Calu3 (cell line): Measurements from ENCODE around the gene CRYBA4. TPM values are rescaled to one million over a fixed set of nuclear protein-coding genes. Genes with fewer than 3 reads are reported as not detected.

Experiments used
- BruUV-seq: library from RNA; stranded (reverse); fragments of 400-500 nt; replicated peaks from 2 replicates; lab custom pipeline; 2021; lab: Mats Ljungman, UMichigan
- CTCF ChIA-PET: fragments of 300-600 bp; sonication (Branson Sonifier 250); formaldehyde crosslinking; loops from one replicate; lab custom pipeline; 2022; ENCODE audit warnings: antibody characterized with exemption; lab: Charles Lee
- DNase-seq: peaks from one replicate; pipeline ENCODE4 v3.0.0; 2022
- H3K27ac Mint-ChIP-seq: one replicate; pipeline ENCODE4 v1.8.0; 2022; ENCODE audit warnings: mixed read lengths; ENCODE audit not compliant: unreplicated experiment
- H3K27me3 Mint-ChIP-seq: one replicate; pipeline ENCODE4 v1.8.0; 2022; ENCODE audit warnings: mixed read lengths; ENCODE audit not compliant: unreplicated experiment
- H3K36me3 Mint-ChIP-seq: one replicate; pipeline ENCODE4 v1.8.0; 2022; ENCODE audit warnings: mild to moderate bottlenecking, moderate library complexity, mixed read lengths; ENCODE audit not compliant: insufficient read depth, unreplicated experiment
- H3K4me1 Mint-ChIP-seq: one replicate; pipeline ENCODE4 v1.8.0; 2022; ENCODE audit warnings: mild to moderate bottlenecking, low read depth, mixed read lengths; ENCODE audit not compliant: unreplicated experiment
- H3K4me3 Mint-ChIP-seq: one replicate; pipeline ENCODE4 v1.8.0; 2022; ENCODE audit warnings: mild to moderate bottlenecking, low read depth, moderate library complexity, mixed read lengths; ENCODE audit not compliant: unreplicated experiment
- H3K9me3 Mint-ChIP-seq: one replicate; pipeline ENCODE4 v1.8.0; 2022; ENCODE audit warnings: low read depth, mixed read lengths; ENCODE audit not compliant: unreplicated experiment
- CTCF ChIP-seq: fragments of 200-600 bp; IDR thresholded peaks from one replicate; pipeline ENCODE4 v1.8.0; 2022; ENCODE audit warnings: antibody characterized with exemption; ENCODE audit not compliant: unreplicated experiment
- intact Hi-C: fragments of 100-400 bp; cut with micrococcal nuclease; formaldehyde crosslinking; loops from one replicate; pipeline ENCODE4 v1.10.0; 2022; ENCODE audit not compliant: unreplicated experiment
- total RNA-seq: library from RNA; stranded (reverse); gene quantifications from 2 replicates; pipeline ENCODE4 v1.2.3, GENCODE V29; 2022

CRYBA4 gene
- total RNA-seq, 1 experiment from 2014 or later, result not detected

- CTCF ChIA-PET, result interaction anchor here (0.5 kb wide), 1 partner anchor 25 kb away, joined by 3 read pairs; no protein-coding TSS in a partner anchor
- no peak overlapping the region for H3K27ac Mint-ChIP-seq
- intact Hi-C loops, result no loop called here
- H3K4me3 Mint-ChIP-seq, result no peak overlapping the region
- H3K36me3 Mint-ChIP-seq, result no peaks in the 10 kb centered on the region
- no peak for DNase-seq
- TF ChIP-seq CTCF, result no peak
- H3K4me1 Mint-ChIP-seq, result no peaks in the 10 kb centered on the region
- no peaks in the 10 kb centered on the region for H3K9me3 Mint-ChIP-seq
- BruUV-seq, result no TSS peak
- peaks cover 88% of the 10 kb centered on the region for H3K27me3 Mint-ChIP-seq
Observed at GRCh38 chr22:26618455-26618854, 3.3 kb upstream of the CRYBA4 start.

DNA sequence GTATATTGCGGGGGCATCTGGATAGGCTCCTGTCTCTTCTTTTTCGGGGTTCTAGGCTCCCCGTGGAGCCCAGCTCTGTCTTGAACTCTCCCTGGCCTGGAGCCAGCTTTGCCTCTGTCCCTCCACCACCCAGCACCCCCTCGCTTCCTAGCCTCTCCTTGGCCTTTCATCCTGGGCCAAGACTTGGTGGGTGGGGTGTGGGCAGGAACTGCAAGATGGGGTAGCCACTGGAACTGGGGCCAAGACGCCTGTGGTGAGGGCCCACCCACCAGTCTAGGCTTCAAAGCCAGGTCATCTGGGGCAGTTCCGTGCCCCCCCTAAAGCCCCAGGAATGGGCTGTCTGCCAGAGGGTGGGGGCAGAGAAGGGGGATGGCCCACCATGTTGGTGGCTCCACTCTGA, 2.3 kb upstream of the CRYBA4 start:
- no TSS peak for BruUV-seq
- intact Hi-C loops, result no loop called here
- Mint-ChIP-seq H3K27me3 (peaks cover 88% of the 10 kb centered on the region), H3K4me1 (no peaks in the 10 kb centered on the region), H3K4me3 (no peak overlapping the region), H3K9me3 (peaks cover 6% of the 10 kb centered on the region), H3K36me3 (no peaks in the 10 kb centered on the region), H3K27ac (no peak overlapping the region)
- no peak for TF ChIP-seq CTCF
- CTCF ChIA-PET, result no interaction called here
- DNase-seq, result no peak

GRCh38 chr22:26620197-26620596, 1.6 kb upstream of the CRYBA4 start:
- Mint-ChIP-seq H3K27ac (no peak overlapping the region), H3K4me3 (no peak overlapping the region), H3K27me3 (peaks cover 88% of the 10 kb centered on the region), H3K4me1 (no peaks in the 10 kb centered on the region), H3K36me3 (no peaks in the 10 kb centered on the region), H3K9me3 (peaks cover 6% of the 10 kb centered on the region)
- TF ChIP-seq CTCF, result no peak
- DNase-seq, result no peak
- CTCF ChIA-PET, result no interaction called here
- intact Hi-C loops, result no loop called here
- no TSS peak for BruUV-seq

- CTCF ChIA-PET, result interaction anchor here (0.6 kb wide), 1 partner anchor 126 kb away, joined by 10 read pairs; no protein-coding TSS in a partner anchor
- Mint-ChIP-seq H3K4me3 (no peak overlapping the region), H3K27me3 (peaks cover 70% of the 10 kb centered on the region), H3K9me3 (peaks cover 6% of the 10 kb centered on the region), H3K36me3 (no peaks in the 10 kb centered on the region), H3K4me1 (no peaks in the 10 kb centered on the region), H3K27ac (no peak overlapping the region)
- intact Hi-C loops, result no loop called here
- BruUV-seq, result no TSS peak
- TF ChIP-seq CTCF, result no peak
- DNase-seq, result no peak
Observed at GRCh38 chr22:26623984-26624383, 2.2 kb downstream of the CRYBA4 start.
